Activated CD8-positive, alpha-beta memory T cell treated with anti-CD3 and anti-CD28 coated beads, Interleukin-2, amount 50 U/mL, for 24 hours (primary cell): Measurements from ENCODE around the gene YJEFN3.
A peak's percentile ranks its signal among the peaks of the same experiment; 100 is the strongest.

Experiments used
- DNase-seq: peaks from one replicate; pipeline ENCODE4 v3.0.0-alpha.2; 2020; ENCODE audit errors: extremely low read depth

Gene YJEFN3, protein sequence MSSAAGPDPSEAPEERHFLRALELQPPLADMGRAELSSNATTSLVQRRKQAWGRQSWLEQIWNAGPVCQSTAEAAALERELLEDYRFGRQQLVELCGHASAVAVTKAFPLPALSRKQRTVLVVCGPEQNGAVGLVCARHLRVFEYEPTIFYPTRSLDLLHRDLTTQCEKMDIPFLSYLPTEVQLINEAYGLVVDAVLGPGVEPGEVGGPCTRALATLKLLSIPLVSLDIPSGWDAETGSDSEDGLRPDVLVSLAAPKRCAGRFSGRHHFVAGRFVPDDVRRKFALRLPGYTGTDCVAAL

DNA sequence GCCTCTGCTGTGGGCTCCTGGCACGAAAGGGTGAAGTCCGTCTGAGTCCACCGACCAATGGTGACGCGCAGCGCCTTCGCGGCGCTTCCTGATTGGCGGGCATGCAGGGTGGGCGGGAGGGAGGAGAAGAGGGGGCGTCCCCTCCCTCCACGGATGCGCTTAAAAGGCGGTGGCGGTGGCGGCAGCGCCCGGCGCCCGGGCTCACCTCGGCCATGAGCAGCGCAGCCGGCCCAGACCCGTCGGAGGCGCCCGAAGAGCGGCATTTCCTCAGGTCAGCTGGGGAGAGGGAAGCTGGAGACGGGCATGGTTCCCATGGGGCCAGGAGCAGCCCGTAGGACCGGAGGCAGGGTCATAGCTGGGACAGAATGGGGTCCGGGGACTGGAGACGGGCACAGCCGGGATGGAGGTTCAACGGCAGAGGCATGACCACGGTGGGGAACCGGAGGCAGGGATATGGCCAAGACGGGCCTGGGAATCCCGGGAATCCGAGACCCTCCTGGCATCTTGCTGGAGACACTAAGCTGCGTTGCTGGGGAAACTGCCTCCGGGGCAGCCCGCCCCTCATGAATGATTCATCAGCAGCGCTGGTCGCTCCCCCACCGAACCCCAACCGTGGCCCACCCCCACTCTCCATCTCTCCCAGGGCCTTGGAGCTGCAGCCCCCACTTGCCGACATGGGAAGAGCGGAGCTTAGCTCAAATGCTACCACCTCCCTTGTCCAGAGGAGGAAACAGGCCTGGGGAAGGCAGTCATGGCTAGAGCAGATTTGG, at the start of gene YJEFN3:
Gene YJEFN3 (plus strand): TSS at position 191 of the 770 bp plus-strand sequence. CDS start 22 bp downstream, at position 213.
- DNase-seq = no peak

DNA sequence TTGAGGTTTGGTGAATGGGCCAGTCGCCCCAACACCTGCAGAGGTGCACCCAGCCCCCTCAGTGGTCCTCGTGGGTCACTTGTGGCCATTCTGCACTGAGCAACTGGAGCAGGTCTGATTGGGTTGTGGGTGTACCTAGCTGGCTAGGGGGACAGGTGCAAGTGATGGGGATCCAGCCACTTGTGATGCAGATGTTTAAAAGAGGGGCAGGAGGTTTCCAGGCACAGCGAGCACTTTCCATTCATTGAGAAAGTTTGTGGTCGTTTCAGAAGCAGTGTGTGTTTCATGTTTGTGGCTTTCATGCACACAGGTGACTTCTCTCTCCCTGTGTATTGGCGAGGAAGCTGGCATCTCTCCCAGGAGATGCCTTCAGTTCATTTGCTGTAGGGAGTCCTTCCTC, 48.0 kb upstream of the YJEFN3 start:
- DNase-seq = no peak

DNA sequence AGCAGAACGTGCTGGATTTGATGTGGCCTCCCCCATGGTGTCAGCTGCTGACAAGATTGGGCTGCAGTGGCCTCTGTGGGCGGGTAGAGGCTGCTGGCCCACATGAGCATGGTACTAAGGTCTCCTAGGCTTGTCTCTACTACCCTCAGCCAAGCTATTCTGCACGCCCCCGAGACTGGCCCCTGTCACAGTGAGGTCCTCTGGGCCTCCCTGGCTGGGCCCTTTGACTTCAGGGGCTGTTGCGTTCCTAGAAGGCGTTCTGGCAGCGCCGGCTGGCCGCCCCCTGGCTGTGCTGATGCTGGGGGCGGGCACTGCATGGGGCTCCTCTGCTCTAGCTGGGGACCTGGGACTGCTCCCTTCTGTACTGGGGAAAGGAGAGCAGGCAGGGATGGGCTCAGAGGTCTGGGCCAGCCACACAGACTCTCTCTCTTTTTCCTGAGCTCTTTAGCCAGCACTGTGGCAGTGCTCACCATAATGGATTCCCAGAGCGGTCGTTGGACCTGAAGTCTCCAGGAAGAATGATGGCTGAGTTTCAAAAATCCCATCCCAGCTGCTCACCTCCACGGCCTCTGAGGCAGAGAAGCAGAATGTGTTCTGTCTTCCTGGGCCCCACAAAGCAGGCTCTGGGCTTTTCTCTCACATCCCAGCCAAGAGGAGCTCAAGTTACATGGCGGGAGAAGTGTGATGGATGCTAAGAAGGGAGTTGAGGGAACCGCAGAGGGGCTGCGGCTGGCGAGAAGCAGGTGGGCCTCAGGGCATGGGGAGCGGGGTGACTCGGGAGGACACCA, 45.7 kb upstream of the YJEFN3 start:
- no peak for DNase-seq

DNA sequence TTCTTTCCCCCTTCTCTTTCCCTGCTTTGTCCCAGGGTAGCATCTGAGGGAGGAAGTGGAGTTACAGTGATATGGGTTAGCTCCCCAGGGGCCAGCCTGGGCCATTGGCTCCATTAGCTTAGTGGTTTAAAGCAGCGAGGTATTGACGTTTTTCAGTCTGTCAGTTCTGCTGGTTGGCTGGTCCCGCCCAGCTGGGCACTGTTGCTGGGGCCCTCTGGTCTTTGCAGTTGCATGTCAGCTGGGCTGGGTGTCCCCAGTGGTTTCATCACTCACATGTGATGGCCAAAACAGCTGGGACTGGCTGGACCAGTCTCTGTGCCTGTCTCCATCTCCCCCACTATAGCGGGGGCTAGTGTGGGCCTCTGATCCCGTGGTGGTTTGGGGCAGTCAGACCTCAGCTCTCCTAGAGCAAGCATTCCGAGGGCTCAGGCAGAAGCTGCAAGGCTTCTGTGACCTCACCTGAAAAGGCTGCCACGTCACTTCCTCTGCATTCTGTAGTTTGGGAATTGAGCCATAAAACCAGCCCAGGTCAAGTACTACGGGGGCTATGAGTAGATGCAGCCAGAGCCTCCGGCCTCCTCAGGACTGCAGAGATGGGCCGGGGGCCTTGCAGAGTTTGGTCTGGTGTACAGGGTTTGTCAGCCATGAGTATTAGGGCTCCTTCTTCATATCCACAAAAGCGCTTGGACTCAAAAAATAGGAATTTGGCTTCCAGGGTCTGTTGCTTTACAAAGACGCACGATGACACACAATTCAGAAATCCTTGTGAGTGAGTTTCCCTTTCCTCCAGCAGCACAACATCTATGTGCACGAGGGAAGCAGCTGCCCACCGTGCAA, 43.3 kb upstream of the YJEFN3 start:
- DNase-seq = no peak

DNA sequence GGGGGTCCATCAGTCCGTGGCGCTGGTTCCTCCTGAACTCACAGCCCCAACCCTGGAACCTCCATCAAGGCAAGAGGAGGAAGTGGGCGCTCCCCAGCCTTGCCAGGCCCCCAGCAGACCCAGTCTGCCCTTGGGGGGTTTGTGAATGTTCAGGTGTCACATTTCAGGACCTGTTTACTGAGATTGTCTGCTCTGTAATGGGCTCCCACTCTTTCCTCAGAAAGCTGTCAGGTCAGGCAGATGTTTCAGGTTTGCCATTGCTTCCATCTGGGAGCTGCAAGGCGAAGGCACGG, 42.8 kb upstream of the YJEFN3 start:
- no peak for DNase-seq

DNA sequence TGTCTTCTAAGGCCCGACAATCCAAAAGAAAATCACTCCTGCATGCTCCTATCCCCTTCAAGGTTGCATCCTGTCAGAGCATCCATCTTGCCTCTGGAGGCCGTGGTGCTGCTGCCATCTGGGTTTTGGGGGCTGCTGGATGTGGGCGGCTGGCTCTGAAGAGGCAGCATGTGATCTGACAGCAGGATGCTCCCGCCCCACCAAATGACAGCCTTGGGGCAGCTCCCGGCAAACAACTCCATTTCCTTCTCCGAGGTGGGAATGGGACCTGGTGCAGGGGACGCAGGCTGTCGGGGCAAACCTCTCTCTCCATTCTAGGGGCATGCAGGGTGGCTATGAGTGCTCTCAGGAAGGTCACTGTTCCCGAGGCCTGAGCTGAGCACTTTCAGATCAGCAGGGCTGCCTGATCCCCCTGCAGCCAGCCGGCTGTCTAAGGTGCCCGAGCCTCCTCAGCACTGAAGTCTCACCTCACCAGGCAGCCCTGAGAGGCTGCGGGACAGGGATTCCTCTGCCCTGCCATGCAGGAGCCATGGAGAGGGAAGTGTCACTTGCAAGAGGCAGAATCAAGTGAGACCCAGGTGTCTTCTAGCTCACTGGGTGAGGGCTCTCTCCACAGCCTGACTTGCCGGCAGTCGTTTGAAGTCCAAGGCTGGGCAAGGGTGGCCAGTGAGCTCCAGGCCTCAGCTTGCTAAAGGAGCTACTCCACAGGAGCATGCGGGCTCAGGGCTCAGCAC, 42.2 kb upstream of the YJEFN3 start:
- no peak for DNase-seq

DNA sequence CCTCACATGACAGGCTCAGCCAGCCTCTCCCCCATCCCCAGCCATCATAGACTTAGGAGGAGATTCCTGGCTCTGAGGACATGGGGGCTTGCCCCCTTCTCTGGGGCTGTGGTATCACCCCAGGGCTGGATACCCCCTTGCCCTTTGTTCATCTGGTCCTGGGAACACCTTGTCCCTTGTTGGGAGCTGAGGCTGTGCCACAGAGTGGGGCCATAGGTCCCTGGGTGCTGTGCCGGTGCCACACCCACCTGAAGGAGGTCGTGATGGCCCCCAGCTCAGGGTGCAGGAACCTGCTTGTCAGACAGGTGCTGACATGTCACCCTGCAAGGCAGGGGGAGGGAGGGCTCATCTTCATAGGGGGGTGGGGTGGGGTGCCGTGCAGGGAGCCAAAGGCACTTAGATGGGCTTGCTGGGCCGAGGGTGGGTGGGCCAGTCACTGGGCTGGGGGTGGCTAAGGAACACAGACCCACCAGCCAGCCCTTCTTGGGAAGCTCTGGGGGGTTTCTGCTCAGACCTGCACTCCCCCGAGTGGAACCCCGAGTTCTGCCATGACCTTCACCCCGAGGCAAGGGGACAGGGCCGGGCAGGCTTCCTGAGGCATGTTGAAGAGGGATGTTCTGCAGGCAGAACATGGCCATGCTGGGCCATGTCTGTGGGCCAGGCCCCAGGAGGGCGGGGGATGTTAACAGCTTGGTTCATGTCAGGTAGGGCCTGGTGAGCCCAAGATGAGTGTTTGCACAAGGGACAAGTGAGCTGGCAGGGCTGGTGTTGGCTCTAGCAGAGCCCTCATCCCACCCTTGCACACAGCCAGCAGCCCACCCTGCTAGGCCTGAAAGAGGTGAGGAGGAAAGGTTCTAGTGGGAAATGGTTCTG, 41.4 kb upstream of the YJEFN3 start:
- no peak for DNase-seq

DNA sequence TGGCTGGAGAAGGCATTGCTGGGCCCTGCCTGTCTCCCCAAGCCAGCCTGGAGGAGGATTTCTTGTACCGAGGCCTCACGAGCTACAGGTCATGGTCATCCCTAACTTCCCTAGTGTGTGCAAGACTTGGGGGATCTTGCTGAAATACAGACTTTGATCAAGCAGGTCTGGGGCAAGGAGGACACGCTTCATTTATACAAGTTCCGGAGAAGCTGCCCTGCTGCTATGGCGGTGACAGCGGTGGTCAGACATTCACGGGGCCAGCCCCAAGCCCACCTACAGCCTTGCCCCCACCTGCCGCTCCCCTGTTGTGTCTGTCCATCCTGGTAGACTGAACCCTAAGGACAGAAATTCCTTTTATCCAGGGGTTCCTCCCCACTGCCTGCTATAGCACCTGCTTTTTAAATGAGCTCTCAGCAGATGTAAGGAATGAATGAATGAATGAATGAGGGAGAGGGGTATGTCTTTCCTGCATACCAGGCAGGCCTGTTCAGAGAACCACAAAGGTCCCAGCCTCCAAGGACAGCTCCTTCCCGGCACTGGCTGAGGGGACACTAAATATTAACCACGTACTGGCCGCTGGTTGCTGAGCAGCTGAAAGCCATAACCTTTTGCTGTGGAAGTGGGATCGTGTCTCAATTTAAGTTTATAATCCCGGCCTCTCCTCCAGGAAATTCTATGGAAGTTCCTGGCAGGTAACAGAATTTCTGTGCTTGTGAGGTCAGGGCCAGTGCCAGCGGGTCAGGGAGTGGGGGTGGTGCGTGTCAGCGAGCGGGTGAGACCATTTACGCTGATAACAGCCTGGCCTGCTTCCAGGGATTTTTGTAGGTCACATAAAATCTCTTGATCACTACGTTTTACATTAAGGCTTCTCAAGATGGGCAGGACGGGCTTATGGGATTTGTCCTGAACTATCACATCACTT, 40.5 kb upstream of the YJEFN3 start:
- no peak for DNase-seq

DNA sequence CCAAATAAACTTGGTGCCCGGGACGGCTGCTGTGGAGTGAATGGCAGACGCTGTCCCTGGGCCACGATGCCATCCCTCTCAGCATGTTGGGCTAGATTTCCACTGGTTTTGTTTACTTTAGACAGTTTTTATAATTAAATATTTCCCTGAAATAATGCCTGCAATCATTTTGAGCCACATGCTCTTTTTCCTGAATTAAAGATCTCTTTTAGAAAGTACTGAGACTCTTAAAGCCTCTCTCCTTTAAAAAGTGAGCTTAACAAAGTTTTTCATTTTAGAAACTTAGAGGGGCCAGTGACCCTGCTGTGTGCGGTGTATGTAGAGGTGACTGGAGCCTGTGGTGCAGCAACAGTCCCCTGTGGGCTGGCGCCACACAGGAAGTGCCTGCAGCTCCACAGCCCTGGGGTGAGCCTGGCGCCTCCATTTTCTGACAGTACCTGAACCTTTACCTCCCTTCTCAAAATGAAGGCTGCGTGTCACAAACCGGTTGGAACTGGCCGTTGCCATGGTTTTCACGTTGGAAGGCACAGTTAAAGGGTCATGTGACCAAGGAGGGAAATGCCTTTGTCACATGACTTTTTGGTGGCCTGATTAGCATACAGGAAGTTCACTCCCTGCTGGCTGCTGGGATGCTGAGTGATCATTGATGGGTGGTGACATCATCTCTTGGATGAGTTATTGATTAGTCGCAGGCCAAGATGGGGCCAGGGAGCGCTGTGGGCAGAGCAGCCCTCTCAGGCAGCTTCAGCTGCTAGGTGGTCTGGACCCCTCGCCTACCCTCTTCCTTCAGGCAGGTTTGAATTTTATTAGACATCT, 39.6 kb upstream of the YJEFN3 start:
- peak; percentile 78 for DNase-seq

DNA sequence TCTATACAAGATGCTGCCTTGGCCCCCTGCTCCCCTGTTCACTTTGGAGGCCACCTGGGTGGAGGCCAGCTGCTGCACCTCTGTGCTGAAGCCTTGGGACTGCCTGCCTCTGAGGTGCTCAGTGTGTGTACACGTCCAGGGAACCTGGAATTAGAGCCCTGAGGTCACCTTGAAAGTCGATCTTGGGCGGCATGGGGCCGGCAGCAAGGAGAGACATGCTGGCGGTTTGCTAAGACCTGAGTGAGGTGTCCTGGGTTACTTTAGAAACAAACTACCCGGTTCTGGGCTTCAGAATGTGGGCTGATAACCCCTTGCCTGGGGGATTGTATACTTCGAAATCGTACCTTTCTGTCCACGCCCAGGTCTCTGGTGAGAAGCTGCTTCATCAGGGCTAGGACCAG, 38.9 kb upstream of the YJEFN3 start:
- no peak for DNase-seq

DNA sequence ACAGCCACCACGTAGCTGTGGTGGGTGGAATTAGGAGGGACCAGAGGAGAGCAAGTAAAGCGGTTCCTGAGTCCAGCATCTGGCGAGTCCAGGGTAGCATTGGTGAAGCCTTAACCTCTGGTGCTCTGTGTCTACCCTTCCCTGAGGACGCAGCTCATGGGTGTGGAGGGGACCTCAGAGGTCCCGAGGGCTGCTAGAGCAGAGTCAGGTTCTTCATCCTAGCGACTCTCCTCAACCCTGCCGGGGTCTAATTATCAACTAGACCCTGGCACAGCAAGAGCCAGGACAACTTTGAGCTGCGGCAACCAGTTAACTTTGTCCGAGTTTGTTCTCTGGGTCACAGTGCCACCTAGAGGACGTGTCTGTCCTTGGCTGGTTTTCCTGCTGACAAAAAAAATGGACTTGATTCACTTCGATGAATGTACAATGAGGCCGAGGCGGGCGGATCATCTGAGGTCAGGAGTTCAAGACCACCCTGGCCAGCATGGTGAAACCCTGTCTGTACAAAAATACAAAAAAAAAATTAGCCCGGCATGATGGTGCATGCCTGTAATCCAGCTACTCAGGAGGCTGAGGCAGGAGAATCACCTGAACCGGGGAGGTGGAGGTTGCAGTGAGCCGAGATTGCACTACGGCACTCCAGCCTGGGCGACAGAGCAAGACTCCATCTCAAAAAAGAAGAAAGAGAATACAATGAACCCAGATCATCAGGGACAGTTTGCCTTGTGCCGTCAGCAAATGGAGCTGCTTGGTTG, 38.3 kb upstream of the YJEFN3 start:
- peak; percentile 60 for DNase-seq

DNA sequence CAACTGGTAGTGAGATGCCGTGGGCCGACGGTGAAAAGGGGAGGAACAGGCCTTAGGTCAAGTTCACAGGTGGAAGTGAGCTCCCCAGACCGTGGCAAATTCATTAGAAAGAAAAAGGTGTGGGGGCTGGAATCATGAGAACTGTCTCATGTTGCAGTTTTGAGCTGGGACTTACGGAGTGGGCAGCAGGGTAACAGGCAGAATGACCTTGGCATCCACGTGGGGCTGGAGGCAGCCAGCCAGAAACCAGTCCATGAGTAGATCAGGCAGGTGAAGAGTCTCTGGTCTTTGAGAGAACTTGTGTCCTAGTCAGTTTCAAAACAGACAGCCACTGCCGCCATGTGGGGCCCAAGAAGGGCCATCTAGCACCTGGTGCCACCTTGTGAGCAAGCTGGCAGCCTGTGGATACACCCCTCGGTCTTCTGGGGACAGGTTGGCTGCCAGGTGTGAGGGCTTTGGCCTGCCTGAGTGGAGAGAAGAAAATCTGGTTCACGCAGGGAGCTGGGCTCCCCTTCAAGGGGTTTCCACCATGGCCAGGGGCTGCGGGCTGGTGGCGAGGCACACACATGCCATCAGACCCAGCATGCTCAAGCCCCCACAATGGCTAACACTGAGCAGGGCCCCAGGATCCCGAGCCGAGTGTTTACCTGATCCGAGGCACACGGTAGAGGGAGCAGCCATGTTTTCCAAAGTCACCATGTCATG, 37.2 kb upstream of the YJEFN3 start:
- DNase-seq = no peak

DNA sequence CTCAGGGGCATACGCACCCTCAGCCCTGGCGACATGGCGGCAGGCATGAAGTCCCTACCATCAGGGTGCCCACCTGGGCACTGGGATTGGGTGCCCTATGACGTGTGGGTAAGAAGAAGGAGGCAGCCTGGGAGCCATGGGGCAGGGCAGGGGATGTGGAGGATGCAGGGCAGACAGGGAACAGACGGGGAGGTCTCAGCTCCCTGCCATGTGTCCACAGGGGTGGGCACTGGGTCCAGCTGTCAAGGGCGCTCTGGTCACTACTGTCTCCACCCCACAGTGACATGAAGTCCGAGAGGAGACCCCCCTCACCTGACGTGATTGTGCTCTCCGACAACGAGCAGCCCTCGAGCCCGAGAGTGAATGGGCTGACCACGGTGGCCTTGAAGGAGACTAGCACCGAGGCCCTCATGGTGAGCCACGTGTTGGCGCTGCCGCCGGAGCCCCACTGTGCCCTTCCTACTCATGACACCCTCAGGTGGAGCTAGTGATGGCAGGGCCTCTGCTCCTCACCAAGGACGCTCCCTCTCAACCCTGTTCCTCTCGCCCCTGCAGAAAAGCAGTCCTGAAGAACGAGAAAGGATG, 36.6 kb upstream of the YJEFN3 start:
- DNase-seq = no peak

DNA sequence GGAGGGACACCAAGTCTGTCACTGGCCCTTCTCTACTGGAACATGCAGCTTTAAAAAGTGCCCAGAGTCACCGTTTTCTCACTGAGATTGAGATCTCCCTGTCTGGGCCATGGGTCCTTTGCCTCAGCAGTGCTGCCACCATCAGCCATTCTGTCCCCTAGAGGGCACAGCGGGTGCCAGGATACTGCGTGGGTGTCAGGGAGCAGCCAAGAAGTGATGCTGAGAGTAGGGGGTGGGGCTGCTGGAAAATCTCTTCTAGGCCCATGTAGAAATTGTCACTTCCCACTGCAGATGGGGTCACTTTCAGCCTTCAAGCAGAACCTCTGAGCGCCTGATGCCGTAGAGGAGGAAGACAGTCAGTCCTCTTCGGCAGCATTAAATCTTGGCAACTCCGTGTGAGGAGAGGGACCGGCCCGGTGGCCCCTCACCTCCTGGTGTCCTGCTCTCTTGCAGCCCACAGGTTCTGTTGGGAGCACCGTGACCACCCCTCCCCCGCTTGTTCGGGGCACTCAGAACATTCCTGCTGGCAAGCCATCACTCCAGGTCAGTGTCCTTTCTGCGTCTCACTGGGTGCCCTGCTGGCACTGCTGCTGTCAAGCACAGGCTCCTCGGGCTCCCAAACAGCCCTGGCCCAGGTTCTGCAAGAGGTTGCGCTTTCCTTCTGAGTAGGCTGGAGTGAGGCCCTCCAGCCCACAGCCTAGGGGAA, 34.7 kb upstream of the YJEFN3 start:
- DNase-seq = no peak
